Thyroid gland (tissue), 4 donors: ENCODE data around the gene PLIN3. TPM values are rescaled to one million over a fixed set of nuclear protein-coding genes. Genes with fewer than 3 reads are reported as not detected.

ENCODE experiments used
- DNase-seq, 2 donors: peaks; one replicate each; pipeline ENCODE4 v3.0.0-alpha.2; 2019
- H3K27ac ChIP-seq, 3 donors: fragments of 200-600 bp; sonication (generic); 1 replicate in 2 of 3; 2 replicates in 1 of 3; pipeline ENCODE4 v1.5.1; 2016 to 2019; ENCODE audit warnings: mild to moderate bottlenecking in 1 of 3, moderate library complexity in 1 of 3
- H3K27me3 ChIP-seq: fragments of 200-600 bp; sonication (generic); one replicate; pipeline ENCODE4 v1.5.1; 2019
- H3K36me3 ChIP-seq, 2 donors: fragments of 200-600 bp; sonication (generic); one replicate each; pipeline ENCODE4 v1.5.1; 2016 to 2019
- H3K4me1 ChIP-seq, 2 donors: fragments of 200-600 bp; sonication (generic); one replicate each; pipeline ENCODE4 v1.5.1; 2017 to 2019
- H3K4me3 ChIP-seq, 3 donors: fragments of 200-600 bp; sonication (generic); replicated peaks in 1 of 3; 1 replicate in 2 of 3; 2 replicates in 1 of 3; pipeline ENCODE4 v1.5.1; 2016; ENCODE audit warnings: mild to moderate bottlenecking in 1 of 3
- H3K9me3 ChIP-seq: fragments of 200-600 bp; sonication (generic); one replicate; pipeline ENCODE4 v1.5.1; 2017
- CTCF ChIP-seq, 6 experiments: fragments of 200-600 bp in 3 of 6; fragments of 450-650 bp in 3 of 6; sonication (generic) in 3 of 6; IDR thresholded peaks; one replicate each; pipeline ENCODE4 v1.5.1; 2016 to 2019; ENCODE audit warnings: antibody characterized with exemption in 6 of 6, mild to moderate bottlenecking in 2 of 6, inconsistent platforms in 1 of 6, moderate library complexity in 1 of 6
- POLR2A ChIP-seq, 2 donors: fragments of 450-650 bp; IDR thresholded peaks; one replicate each; pipeline ENCODE4 v1.6.1; 2017; ENCODE audit warnings: antibody characterized with exemption in 2 of 2, mild to moderate bottlenecking in 2 of 2, moderate library complexity in 1 of 2
- WGBS, 2 donors: methylation state at CpG; one replicate each; pipeline ENCODE4 v1.1.5; 2017; 5-methylcytosine and 5-hydroxymethylcytosine counted together
- intact Hi-C: fragments of 100-400 bp; cut with DNase I; formaldehyde crosslinking; loops from one replicate; pipeline ENCODE4 v1.15.1; 2023
- total RNA-seq, 4 donors: library from RNA; depleted of rRNA; stranded (reverse); fragments of >200 nt; gene quantifications; one replicate each; pipeline ENCODE4 v1.2.3, GENCODE V29; 2016

The PLIN3 gene
- total RNA-seq, 4 donors from 2014 or later: 24.4 to 41.3 (median 38.0) TPM

GRCh38 chr19:4911786-4912672 lies 44.6 kb upstream of the PLIN3 start:
- Histone ChIP-seq H3K9me3 (no peaks in the 10 kb centered on the region), H3K27me3 (no peaks in the 10 kb centered on the region), H3K36me3 (no peaks in the 10 kb centered on the region), H3K4me1 (peaks cover 13 to 27% of the 10 kb centered on the region in 2 donors), H3K27ac (no peak overlapping the region), H3K4me3 (no peak overlapping the region)
- intact Hi-C loops: loop anchor here (2.0 kb wide), 2 partner anchors 101 to 121 kb away; no protein-coding TSS in a partner anchor
- DNase-seq: peak; percentile 51 to 54
- 31 to 35% methylated on average over 27 to 29 of the region's 29 CpGs for WGBS, 2 donors
- peak in 4 of 6 experiments; percentile 46 to 72 (median 64) for TF ChIP-seq CTCF (IDR thresholded peaks at IDR 0.05)
- TF ChIP-seq POLR2A (IDR thresholded peaks at IDR 0.05): no peak

GRCh38 chr19:4911314-4911713 lies 43.8 kb upstream of the PLIN3 start:
- no peak overlapping the region for H3K27ac ChIP-seq
- no peaks in the 10 kb centered on the region for H3K9me3 ChIP-seq
- no peaks in the 10 kb centered on the region for H3K36me3 ChIP-seq
- DNase-seq: no peak
- H3K27me3 ChIP-seq: no peaks in the 10 kb centered on the region
- WGBS, 2 donors: 54 to 66% methylated on average over 15 of the region's 15 CpGs
- no peak for TF ChIP-seq CTCF (IDR thresholded peaks at IDR 0.05)
- TF ChIP-seq POLR2A (IDR thresholded peaks at IDR 0.05): no peak
- intact Hi-C loops: loop anchor here (2.0 kb wide), 2 partner anchors 101 to 121 kb away; no protein-coding TSS in a partner anchor
- H3K4me3 ChIP-seq: no peak overlapping the region
- peaks cover 13 to 27% of the 10 kb centered on the region in 2 donors for H3K4me1 ChIP-seq

GRCh38 chr19:4910594-4911281 lies 43.3 kb upstream of the PLIN3 start:
- H3K36me3 ChIP-seq: no peaks in the 10 kb centered on the region
- intact Hi-C loops: loop anchor here (2.0 kb wide), 2 partner anchors 100 to 122 kb away; no protein-coding TSS in a partner anchor
- no peaks in the 10 kb centered on the region for H3K27me3 ChIP-seq
- H3K4me3 ChIP-seq: peak overlapping the region in 1 of 3 donors; percentile 51
- WGBS, 2 donors: 32 to 47% methylated on average over 9 to 23 of the region's 23 CpGs
- DNase-seq: no peak
- H3K27ac ChIP-seq: no peak overlapping the region
- H3K4me1 ChIP-seq: peaks cover 13 to 27% of the 10 kb centered on the region in 2 donors
- no peaks in the 10 kb centered on the region for H3K9me3 ChIP-seq
- TF ChIP-seq POLR2A (IDR thresholded peaks at IDR 0.05): no peak
- TF ChIP-seq CTCF (IDR thresholded peaks at IDR 0.05): no peak

- Histone ChIP-seq H3K4me3 (peak overlapping the region in 2 of 3 donors; percentile 31 to 51), H3K27ac (no peak overlapping the region), H3K36me3 (no peaks in the 10 kb centered on the region), H3K9me3 (no peaks in the 10 kb centered on the region), H3K27me3 (no peaks in the 10 kb centered on the region), H3K4me1 (peaks cover 13 to 27% of the 10 kb centered on the region in 2 donors)
- DNase-seq: peak; percentile 90 to 93
- TF ChIP-seq CTCF (IDR thresholded peaks at IDR 0.05): no peak
- TF ChIP-seq POLR2A (IDR thresholded peaks at IDR 0.05): no peak
- 0 to 1% methylated on average over 17 to 20 of the region's 85 CpGs for WGBS, 2 donors
- intact Hi-C loops: loop anchor here (2.0 kb wide), 2 partner anchors 99 to 123 kb away; no protein-coding TSS in a partner anchor
These were observed 42.6 kb upstream of the PLIN3 start for GRCh38 chr19:4909897-4910593.
